ENCODE measurements around the gene ASGR2. TPM values are rescaled to one million over a fixed set of nuclear protein-coding genes. Genes with fewer than 3 reads are reported as not detected.

The ASGR2 gene
- total RNA-seq, 2 experiments from 2014 or later = not detected

DNA sequence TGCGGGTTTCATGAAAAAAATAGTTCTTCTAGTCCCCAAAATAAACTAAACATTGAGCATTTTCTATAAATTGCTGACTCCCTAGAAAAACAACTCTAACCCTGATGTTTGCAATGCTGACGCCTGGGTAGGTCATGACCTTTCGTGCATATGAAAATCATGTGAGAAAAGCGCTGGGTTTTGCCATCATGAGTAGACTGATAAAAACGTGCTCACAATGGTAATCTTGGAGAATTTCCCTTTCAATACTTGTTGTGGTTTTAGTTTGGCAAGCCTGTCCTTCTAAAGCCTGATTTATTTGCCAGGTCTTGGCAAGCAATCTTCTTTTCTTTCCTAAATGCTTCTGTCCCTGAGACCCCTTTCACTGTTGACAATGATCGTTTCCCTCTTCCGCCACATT lies 30.5 kb downstream of the ASGR2 start:
- no peaks in the 10 kb centered on the region for H3K36me3 ChIP-seq (ENCODE audit: insufficient read depth, low read length)
- H3K4me2 ChIP-seq (ENCODE audit: low read length) = no peak overlapping the region
- H3K9me2 ChIP-seq (ENCODE audit: insufficient read depth, low read length) = no peaks in the 10 kb centered on the region
- ChIA-PET POLR2A (no interaction called here), CTCF (ENCODE audit: unreplicated experiment) (no interaction called here)
- H3K4me3 ChIP-seq (ENCODE audit: low read depth, low read length, poor library complexity, severe bottlenecking) = no peak overlapping the region
- no peaks in the 10 kb centered on the region for H3K4me1 ChIP-seq (ENCODE audit: insufficient read depth, low read length, poor library complexity, severe bottlenecking)
- H3K27ac ChIP-seq (ENCODE audit: low read depth, low read length, poor library complexity, severe bottlenecking) = no peak overlapping the region
- no peak for DNase-seq (ENCODE audit: low spot score)
- no peaks in the 10 kb centered on the region for H3K79me2 ChIP-seq (ENCODE audit: insufficient read depth, low read depth, low read length)
- H2AFZ ChIP-seq (ENCODE audit: low read length) = no peak overlapping the region
- H4K20me1 ChIP-seq (ENCODE audit: insufficient read depth, low read length) = no peaks in the 10 kb centered on the region
- H3K9me3 ChIP-seq (ENCODE audit: low read length) = no peaks in the 10 kb centered on the region
- intact Hi-C loops (cut with micrococcal nuclease; ENCODE audit: unreplicated experiment) = no loop called here
- TF ChIP-seq, protein P1, sequence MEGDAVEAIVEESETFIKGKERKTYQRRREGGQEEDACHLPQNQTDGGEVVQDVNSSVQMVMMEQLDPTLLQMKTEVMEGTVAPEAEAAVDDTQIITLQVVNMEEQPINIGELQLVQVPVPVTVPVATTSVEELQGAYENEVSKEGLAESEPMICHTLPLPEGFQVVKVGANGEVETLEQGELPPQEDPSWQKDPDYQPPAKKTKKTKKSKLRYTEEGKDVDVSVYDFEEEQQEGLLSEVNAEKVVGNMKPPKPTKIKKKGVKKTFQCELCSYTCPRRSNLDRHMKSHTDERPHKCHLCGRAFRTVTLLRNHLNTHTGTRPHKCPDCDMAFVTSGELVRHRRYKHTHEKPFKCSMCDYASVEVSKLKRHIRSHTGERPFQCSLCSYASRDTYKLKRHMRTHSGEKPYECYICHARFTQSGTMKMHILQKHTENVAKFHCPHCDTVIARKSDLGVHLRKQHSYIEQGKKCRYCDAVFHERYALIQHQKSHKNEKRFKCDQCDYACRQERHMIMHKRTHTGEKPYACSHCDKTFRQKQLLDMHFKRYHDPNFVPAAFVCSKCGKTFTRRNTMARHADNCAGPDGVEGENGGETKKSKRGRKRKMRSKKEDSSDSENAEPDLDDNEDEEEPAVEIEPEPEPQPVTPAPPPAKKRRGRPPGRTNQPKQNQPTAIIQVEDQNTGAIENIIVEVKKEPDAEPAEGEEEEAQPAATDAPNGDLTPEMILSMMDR (conservative IDR thresholded peaks at IDR 0.05; ENCODE audit: low read length) = no peak
- no peak for TF ChIP-seq EZH2phosphoT487 (IDR thresholded peaks at IDR 0.05; ENCODE audit: borderline replicate concordance, low read depth, low read length)
- no TSS peak for BruUV-seq (replicated peaks)

- BruUV-seq (replicated peaks) = no TSS peak
- TF ChIP-seq, protein P1 (conservative IDR thresholded peaks at IDR 0.05; ENCODE audit: low read length) = no peak
- TF ChIP-seq EZH2phosphoT487 (IDR thresholded peaks at IDR 0.05; ENCODE audit: borderline replicate concordance, low read depth, low read length) = no peak
- no peaks in the 10 kb centered on the region for H3K36me3 ChIP-seq (ENCODE audit: insufficient read depth, low read length)
- no peak overlapping the region for H2AFZ ChIP-seq (ENCODE audit: low read length)
- ChIA-PET CTCF (ENCODE audit: unreplicated experiment) (no interaction called here), POLR2A (no interaction called here)
- H3K4me2 ChIP-seq (ENCODE audit: low read length) = no peak overlapping the region
- no peak overlapping the region for H3K27ac ChIP-seq (ENCODE audit: low read depth, low read length, poor library complexity, severe bottlenecking)
- H3K79me2 ChIP-seq (ENCODE audit: insufficient read depth, low read depth, low read length) = no peaks in the 10 kb centered on the region
- no peaks in the 10 kb centered on the region for H3K4me1 ChIP-seq (ENCODE audit: insufficient read depth, low read length, poor library complexity, severe bottlenecking)
- no peak overlapping the region for H3K4me3 ChIP-seq (ENCODE audit: low read depth, low read length, poor library complexity, severe bottlenecking)
- H3K9me2 ChIP-seq (ENCODE audit: insufficient read depth, low read length) = no peaks in the 10 kb centered on the region
- H4K20me1 ChIP-seq (ENCODE audit: insufficient read depth, low read length) = no peaks in the 10 kb centered on the region
- intact Hi-C loops (cut with micrococcal nuclease; ENCODE audit: unreplicated experiment) = no loop called here
- DNase-seq (ENCODE audit: low spot score) = no peak
- no peaks in the 10 kb centered on the region for H3K9me3 ChIP-seq (ENCODE audit: low read length)
These were observed 31.0 kb downstream of the ASGR2 start for GRCh38 chr17:7083592-7083991.

DNA sequence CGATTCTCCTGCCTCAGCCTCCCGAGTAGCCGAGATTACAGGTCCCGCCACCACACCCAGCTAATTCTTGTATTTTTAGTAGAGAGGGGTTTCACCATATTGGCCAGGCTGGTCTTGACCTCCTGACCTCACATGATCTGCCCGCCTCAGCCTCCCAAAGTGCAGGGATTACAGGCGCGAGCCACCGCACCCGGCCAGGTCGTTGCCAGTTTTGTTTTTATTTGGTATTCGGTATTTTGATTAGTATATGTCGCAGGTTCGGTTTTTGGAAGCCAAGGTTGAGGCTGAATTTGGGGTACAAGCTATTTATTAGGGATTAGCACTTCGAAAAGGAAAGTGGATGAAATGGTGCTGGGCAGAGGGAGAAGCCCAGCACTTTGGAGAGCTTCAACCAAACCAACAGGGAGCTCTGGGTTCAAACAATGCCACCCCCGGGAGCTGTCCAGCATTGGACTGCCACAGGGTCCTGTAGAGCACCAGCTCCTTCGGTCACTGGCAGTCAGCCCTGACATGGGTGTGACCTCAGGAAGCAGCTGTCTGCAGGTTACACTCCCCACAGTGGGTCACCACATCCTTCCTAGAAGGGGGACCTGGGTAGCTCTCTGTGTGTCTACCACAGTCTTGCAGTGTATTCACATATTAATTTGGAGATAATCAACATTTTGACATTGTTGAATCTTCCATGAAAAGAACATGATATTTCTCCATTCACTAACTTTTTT lies 33.1 kb downstream of the ASGR2 start:
- ChIA-PET POLR2A (no interaction called here), CTCF (ENCODE audit: unreplicated experiment) (interaction anchor here (0.6 kb wide), 1 partner anchor 348 kb away, joined by 3 read pairs; no protein-coding TSS in a partner anchor)
- H2AFZ ChIP-seq (ENCODE audit: low read length) = no peak overlapping the region
- TF ChIP-seq, protein P1 (conservative IDR thresholded peaks at IDR 0.05; ENCODE audit: low read length) = no peak
- no peak overlapping the region for H3K4me3 ChIP-seq (ENCODE audit: low read depth, low read length, poor library complexity, severe bottlenecking)
- H3K79me2 ChIP-seq (ENCODE audit: insufficient read depth, low read depth, low read length) = no peaks in the 10 kb centered on the region
- DNase-seq (ENCODE audit: low spot score) = no peak
- intact Hi-C loops (cut with micrococcal nuclease; ENCODE audit: unreplicated experiment) = no loop called here
- H3K36me3 ChIP-seq (ENCODE audit: insufficient read depth, low read length) = no peaks in the 10 kb centered on the region
- H3K4me2 ChIP-seq (ENCODE audit: low read length) = no peak overlapping the region
- no peaks in the 10 kb centered on the region for H3K9me2 ChIP-seq (ENCODE audit: insufficient read depth, low read length)
- no peaks in the 10 kb centered on the region for H4K20me1 ChIP-seq (ENCODE audit: insufficient read depth, low read length)
- no peaks in the 10 kb centered on the region for H3K9me3 ChIP-seq (ENCODE audit: low read length)
- BruUV-seq (replicated peaks) = no TSS peak
- H3K4me1 ChIP-seq (ENCODE audit: insufficient read depth, low read length, poor library complexity, severe bottlenecking) = no peaks in the 10 kb centered on the region
- H3K27ac ChIP-seq (ENCODE audit: low read depth, low read length, poor library complexity, severe bottlenecking) = no peak overlapping the region
